HEK293T (cell line): ENCODE measurements around the gene ANO7.

Experiments used
- CTCF ChIA-PET: fragments of 350-600 bp; formaldehyde crosslinking; extraction: SDS; loops from one replicate; lab custom pipeline; 2021; ENCODE audit warnings: antibody characterized with exemption, inconsistent platforms; lab: Yijun Ruan, JAX
- POLR2A ChIA-PET: fragments of 350-600 bp; formaldehyde crosslinking; extraction: SDS; loops from one replicate; lab custom pipeline; 2020; ENCODE audit warnings: antibody characterized with exemption, inconsistent platforms; lab: Yijun Ruan, JAX
- DNase-seq: peaks from one replicate; pipeline ENCODE4 v3.0.0; 2012; ENCODE audit warnings: mixed read lengths; ENCODE audit errors: extremely low spot score
- ARNT ChIP-seq: fragments of 450-650 bp; IDR thresholded peaks from 2 replicates; pipeline ENCODE4 v1.6.1; 2017; ENCODE audit warnings: mild to moderate bottlenecking
- BHLHE40 ChIP-seq: fragments of 450-650 bp; IDR thresholded peaks from 2 replicates; pipeline ENCODE4 v1.6.1; 2016; ENCODE audit warnings: mild to moderate bottlenecking, moderate library complexity, borderline replicate concordance
- CTBP1 ChIP-seq: fragments of 450-650 bp; IDR thresholded peaks from 2 replicates; pipeline ENCODE4 v1.6.1; 2016; ENCODE audit warnings: borderline replicate concordance
- ELF4 ChIP-seq: fragments of 450-650 bp; IDR thresholded peaks from 2 replicates; pipeline ENCODE4 v1.6.1; 2017; ENCODE audit warnings: antibody characterized with exemption
- FOXA1 ChIP-seq: fragments of 450-650 bp; IDR thresholded peaks from 2 replicates; pipeline ENCODE4 v1.6.1; 2016; ENCODE audit warnings: mild to moderate bottlenecking
- FOXK2 ChIP-seq: fragments of 450-650 bp; IDR thresholded peaks from 2 replicates; pipeline ENCODE4 v1.6.1; 2016; ENCODE audit warnings: mild to moderate bottlenecking
- FOXM1 ChIP-seq: fragments of 450-650 bp; IDR thresholded peaks from 2 replicates; pipeline ENCODE4 v1.6.1; 2017; ENCODE audit warnings: mild to moderate bottlenecking, borderline replicate concordance
- HDGF ChIP-seq: fragments of 450-650 bp; IDR thresholded peaks from 2 replicates; pipeline ENCODE4 v1.6.1; 2017; ENCODE audit warnings: antibody characterized with exemption, borderline replicate concordance
- L3MBTL2 ChIP-seq: fragments of 450-650 bp; conservative IDR thresholded peaks from 2 replicates; pipeline ENCODE4 v1.6.1; 2016; ENCODE audit warnings: mild to moderate bottlenecking
- LEF1 ChIP-seq: fragments of 450-650 bp; IDR thresholded peaks from 2 replicates; pipeline ENCODE4 v1.6.1; 2017; ENCODE audit warnings: mild to moderate bottlenecking, borderline replicate concordance
- NFRKB ChIP-seq: fragments of 450-650 bp; IDR thresholded peaks from 2 replicates; pipeline ENCODE4 v1.6.1; 2016; ENCODE audit warnings: mild to moderate bottlenecking, moderate library complexity
- PKNOX1 ChIP-seq: fragments of 450-650 bp; IDR thresholded peaks from 2 replicates; pipeline ENCODE4 v1.6.1; 2016
- SP1 ChIP-seq: fragments of 450-650 bp; IDR thresholded peaks from 2 replicates; pipeline ENCODE4 v1.6.1; 2017
- SUZ12 ChIP-seq: fragments of 450-650 bp; IDR thresholded peaks from 2 replicates; pipeline ENCODE4 v1.6.1; 2016; ENCODE audit warnings: mild to moderate bottlenecking
- TARDBP ChIP-seq: fragments of 450-650 bp; IDR thresholded peaks from 2 replicates; pipeline ENCODE4 v1.6.1; 2016
- ZNF384 ChIP-seq: fragments of 450-650 bp; IDR thresholded peaks from 2 replicates; pipeline ENCODE4 v1.6.1; 2016

The ANO7 gene

GRCh38 chr2:241242306-241242705 is 53.8 kb downstream of the ANO7 start:
- no peak for TF ChIP-seq NFRKB
- TF ChIP-seq CTBP1: no peak
- no peak for TF ChIP-seq LEF1
- no peak for TF ChIP-seq SUZ12
- TF ChIP-seq FOXK2: no peak
- no peak for TF ChIP-seq HDGF
- TF ChIP-seq L3MBTL2: no peak
- no peak for TF ChIP-seq PKNOX1
- TF ChIP-seq ZNF384: no peak
- TF ChIP-seq TARDBP: no peak
- no peak for TF ChIP-seq FOXM1
- TF ChIP-seq SP1: no peak
- no peak for TF ChIP-seq ARNT
- no peak for TF ChIP-seq FOXA1
- no peak for TF ChIP-seq ELF4
- no peak for TF ChIP-seq BHLHE40
- no peak for DNase-seq
- ChIA-PET POLR2A (no interaction called here), CTCF (no interaction called here)

DNA sequence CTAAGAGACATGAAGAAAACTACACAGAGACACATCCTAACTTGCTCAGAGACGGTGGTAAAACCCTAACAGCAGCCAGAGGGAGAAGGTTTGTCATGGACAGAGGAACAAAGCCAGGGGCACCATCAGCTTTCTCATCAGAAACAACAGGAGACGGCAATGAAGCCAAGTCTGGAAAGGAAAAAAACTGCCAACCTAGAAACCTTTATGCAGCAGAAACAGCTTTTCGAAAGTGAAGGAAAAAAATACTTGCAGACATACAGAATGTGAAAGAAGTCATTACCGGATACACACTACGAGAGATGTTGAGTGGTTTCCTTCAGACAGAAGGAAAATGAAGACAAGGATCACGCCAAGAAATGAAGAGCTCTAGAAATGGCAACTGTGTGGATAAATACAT is 55.9 kb downstream of the ANO7 start:
- POLR2A ChIA-PET: no interaction called here
- CTCF ChIA-PET: no interaction called here
- TF ChIP-seq TARDBP (no peak), ELF4 (no peak), PKNOX1 (no peak), LEF1 (no peak), HDGF (no peak), SP1 (no peak), ARNT (no peak), BHLHE40 (no peak), SUZ12 (no peak), FOXK2 (no peak), CTBP1 (no peak), FOXM1 (no peak), FOXA1 (no peak), NFRKB (no peak), L3MBTL2 (no peak), ZNF384 (no peak)
- DNase-seq: no peak

- ChIA-PET CTCF (no interaction called here), POLR2A (no interaction called here)
- no peak for DNase-seq
- TF ChIP-seq PKNOX1: no peak
Observed at GRCh38 chr2:241248289-241248688, 59.8 kb downstream of the ANO7 start.

- ChIA-PET CTCF (no interaction called here), POLR2A (no interaction called here)
- no peak for DNase-seq
- no peak for TF ChIP-seq SP1
- no peak for TF ChIP-seq TARDBP
- TF ChIP-seq ELF4: no peak
- no peak for TF ChIP-seq PKNOX1
- TF ChIP-seq FOXK2: no peak
- TF ChIP-seq FOXA1: no peak
- no peak for TF ChIP-seq CTBP1
- TF ChIP-seq ARNT: no peak
Observed at GRCh38 chr2:241248897-241249296, 60.4 kb downstream of the ANO7 start.

DNA sequence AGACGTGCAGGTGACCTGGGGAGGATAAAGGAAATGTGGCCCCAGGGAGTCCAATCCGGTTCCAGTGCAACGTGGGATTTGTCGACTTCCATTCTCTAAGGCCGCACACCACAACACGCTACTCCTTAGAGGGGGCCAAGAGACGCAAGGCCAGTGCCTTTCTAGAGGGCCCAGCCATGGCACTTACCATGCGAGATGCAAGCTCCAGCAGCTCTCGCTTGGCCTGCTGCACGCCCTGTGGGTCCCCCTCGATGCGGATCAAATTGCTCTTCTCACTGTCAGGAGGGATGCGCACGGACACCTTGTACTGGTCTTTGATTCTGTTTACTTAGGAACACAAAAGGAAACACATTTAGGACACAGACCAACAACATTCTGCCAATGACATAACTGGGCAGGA is 61.2 kb downstream of the ANO7 start:
- ChIA-PET CTCF (no interaction called here), POLR2A (no interaction called here)
- TF ChIP-seq FOXA1: no peak
- no peak for TF ChIP-seq BHLHE40
- TF ChIP-seq SUZ12: no peak
- no peak for TF ChIP-seq TARDBP
- TF ChIP-seq NFRKB: no peak
- TF ChIP-seq ARNT: no peak
- TF ChIP-seq LEF1: no peak
- TF ChIP-seq ELF4: no peak
- TF ChIP-seq FOXK2: no peak
- TF ChIP-seq HDGF: no peak
- no peak for TF ChIP-seq CTBP1
- no peak for TF ChIP-seq FOXM1
- no peak for TF ChIP-seq L3MBTL2
- no peak for TF ChIP-seq SP1
- TF ChIP-seq PKNOX1: no peak
- no peak for TF ChIP-seq ZNF384
- no peak for DNase-seq
